HEK293T (cell line): Measurements from ENCODE around the gene CDT1.

Experiments
- ARNT ChIP-seq: fragments of 450-650 bp; IDR thresholded peaks from 2 replicates; pipeline ENCODE4 v1.6.1; 2017; ENCODE audit warnings: mild to moderate bottlenecking
- BHLHE40 ChIP-seq: fragments of 450-650 bp; IDR thresholded peaks from 2 replicates; pipeline ENCODE4 v1.6.1; 2016; ENCODE audit warnings: mild to moderate bottlenecking, moderate library complexity, borderline replicate concordance
- ELF4 ChIP-seq: fragments of 450-650 bp; IDR thresholded peaks from 2 replicates; pipeline ENCODE4 v1.6.1; 2017; ENCODE audit warnings: antibody characterized with exemption
- FOXA1 ChIP-seq: fragments of 450-650 bp; IDR thresholded peaks from 2 replicates; pipeline ENCODE4 v1.6.1; 2016; ENCODE audit warnings: mild to moderate bottlenecking
- FOXK2 ChIP-seq: fragments of 450-650 bp; IDR thresholded peaks from 2 replicates; pipeline ENCODE4 v1.6.1; 2016; ENCODE audit warnings: mild to moderate bottlenecking
- FOXM1 ChIP-seq: fragments of 450-650 bp; IDR thresholded peaks from 2 replicates; pipeline ENCODE4 v1.6.1; 2017; ENCODE audit warnings: mild to moderate bottlenecking, borderline replicate concordance
- L3MBTL2 ChIP-seq: fragments of 450-650 bp; conservative IDR thresholded peaks from 2 replicates; pipeline ENCODE4 v1.6.1; 2016; ENCODE audit warnings: mild to moderate bottlenecking
- NFRKB ChIP-seq: fragments of 450-650 bp; IDR thresholded peaks from 2 replicates; pipeline ENCODE4 v1.6.1; 2016; ENCODE audit warnings: mild to moderate bottlenecking, moderate library complexity
- PKNOX1 ChIP-seq: fragments of 450-650 bp; IDR thresholded peaks from 2 replicates; pipeline ENCODE4 v1.6.1; 2016
- SP1 ChIP-seq: fragments of 450-650 bp; IDR thresholded peaks from 2 replicates; pipeline ENCODE4 v1.6.1; 2017
- SUZ12 ChIP-seq: fragments of 450-650 bp; IDR thresholded peaks from 2 replicates; pipeline ENCODE4 v1.6.1; 2016; ENCODE audit warnings: mild to moderate bottlenecking
- TARDBP ChIP-seq: fragments of 450-650 bp; IDR thresholded peaks from 2 replicates; pipeline ENCODE4 v1.6.1; 2016
- ZNF384 ChIP-seq: fragments of 450-650 bp; IDR thresholded peaks from 2 replicates; pipeline ENCODE4 v1.6.1; 2016

DNA sequence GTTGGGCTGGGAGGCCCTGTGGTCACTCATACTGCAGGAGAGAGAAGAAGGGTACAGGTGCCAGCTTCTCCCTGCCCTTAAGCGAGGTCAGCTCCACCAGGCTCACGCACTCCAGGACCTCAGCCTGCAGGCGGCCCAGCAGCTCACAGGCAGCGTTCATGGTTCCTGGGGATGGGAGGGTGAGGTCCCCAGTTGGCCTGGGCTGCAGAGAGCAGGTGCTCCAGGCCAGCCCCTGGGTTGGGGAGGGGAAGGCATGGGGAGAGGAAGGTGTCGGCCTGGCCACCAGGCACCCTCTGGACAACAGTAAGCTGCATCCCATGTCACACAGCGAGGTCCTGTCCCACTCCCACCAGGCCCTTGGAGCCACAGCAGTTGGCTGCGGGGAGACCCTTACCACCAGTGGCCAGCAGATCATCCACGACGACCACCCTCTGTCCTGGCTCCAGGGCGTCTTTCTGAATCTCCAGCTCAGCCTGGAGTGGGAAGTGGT lies 6.1 kb downstream of the CDT1 start:
- TF ChIP-seq BHLHE40 (no peak), L3MBTL2 (no peak), SP1 (no peak), FOXM1 (no peak), PKNOX1 (no peak), ELF4 (no peak; the same call in 1 of the 2 replicates), ARNT (no peak), NFRKB (no peak), SUZ12 (no peak), TARDBP (no peak), FOXA1 (no peak), FOXK2 (no peak), ZNF384 (no peak)
